ENCODE data around the gene PLEKHF1. TPM values are rescaled to one million over a fixed set of nuclear protein-coding genes. Genes with fewer than 3 reads are reported as not detected.

Gene PLEKHF1
- total and polyA plus RNA-seq, 2 of the 8 experiments (the other 6 are each of a cell fraction or from before 2014, with no cell fraction given), result 11.1 to 18.4 TPM

DNA sequence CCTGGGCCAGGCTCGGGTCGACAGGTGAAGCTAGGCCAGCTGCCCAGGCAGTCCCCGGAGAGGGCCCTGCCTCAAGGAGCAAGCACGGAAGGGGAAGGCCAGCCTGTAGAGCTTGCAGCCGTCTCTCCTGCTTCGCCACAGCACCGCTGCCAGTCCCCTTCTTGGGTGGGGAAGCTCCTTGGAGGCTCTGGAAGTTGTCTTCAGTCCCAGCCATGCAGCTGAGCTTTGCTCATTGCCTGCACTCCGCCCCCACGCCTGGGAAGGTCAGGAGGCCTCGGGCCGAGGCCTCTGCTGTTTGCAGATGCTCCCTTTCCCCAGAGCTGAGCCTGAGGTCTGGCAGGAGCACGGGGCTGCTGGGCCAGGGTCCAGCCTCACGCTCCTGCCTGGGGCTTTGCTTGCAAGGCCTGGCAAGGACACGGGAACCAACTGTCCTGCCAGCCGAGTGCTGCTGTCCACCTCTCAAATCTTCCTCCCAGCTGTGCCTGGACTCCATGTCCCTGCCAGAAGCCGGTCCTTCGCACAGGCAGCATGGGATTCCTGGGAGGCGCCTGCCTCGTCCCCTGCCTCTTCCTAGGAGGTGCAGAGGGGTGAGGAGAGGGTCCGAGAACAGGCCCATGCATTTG, 13.3 kb downstream of the PLEKHF1 start:
- Histone ChIP-seq H4K20me1 (replicated peaks in 1 of 2; ENCODE audit: control insufficient read depth in 1 of 2, insufficient read depth in 2 of 2, low read length in 2 of 2) (peaks cover 0 to 5% of the 10 kb centered on the region in 2 experiments), H2BK12ac (ENCODE audit: low read depth, low read length) (no peak overlapping the region), H2BK20ac (ENCODE audit: low read length) (no peak overlapping the region), H3K56ac (replicated peaks; ENCODE audit: insufficient read length, low read depth, low read length) (no peak overlapping the region), H3K14ac (ENCODE audit: insufficient read length) (no peak overlapping the region), H2BK120ac (replicated peaks; ENCODE audit: low read depth, low read length) (no peak overlapping the region), H3K4me1 (replicated peaks in 1 of 4; ENCODE audit: control insufficient read depth in 3 of 4, insufficient read depth in 4 of 4, low read length in 3 of 4) (peaks cover 0 to 4% (median 0%) of the 10 kb centered on the region in 4 experiments; a peak in 2 of 7 replicates), H3K27me3 (replicated peaks in 1 of 4; ENCODE audit: control insufficient read depth in 3 of 4, extremely low read depth in 1 of 4, insufficient read depth in 3 of 4, low read length in 3 of 4) (no peaks in the 10 kb centered on the region), H3K18ac (ENCODE audit: extremely low read depth, low read length) (no peak overlapping the region), H3K4me3 (ENCODE audit: extremely low read depth in 1 of 4, insufficient read depth in 2 of 4, low read depth in 3 of 4, low read length in 4 of 4) (no peak overlapping the region), H2AK5ac (ENCODE audit: low read depth, low read length) (no peak overlapping the region), H3K4me2 (ENCODE audit: insufficient read depth in 1 of 2, low read depth in 2 of 2, low read length in 2 of 2) (no peak overlapping the region), H3K27ac (ENCODE audit: low read depth, low read length) (no peak overlapping the region), H2BK15ac (ENCODE audit: low read length) (no peak overlapping the region), H4K8ac (ENCODE audit: extremely low read depth, insufficient read depth, low read length) (no peak overlapping the region), H3K79me1 (ENCODE audit: low read depth, low read length) (0 out of 2 replicates have a peak, but pooled peaks cover under 1% of the 10 kb centered on the region), H3K79me2 (ENCODE audit: control insufficient read depth in 1 of 2, insufficient read depth in 2 of 2, low read length in 2 of 2) (no peaks in the 10 kb centered on the region), H3K9me3 (ENCODE audit: insufficient read depth in 2 of 2, low read depth in 1 of 2, low read length in 1 of 2) (no peaks in the 10 kb centered on the region), H3K23me2 (ENCODE audit: low read depth, low read length) (no peaks in the 10 kb centered on the region), H3K36me3 (ENCODE audit: control insufficient read depth in 2 of 4, insufficient read depth in 4 of 4, low read length in 3 of 4) (peaks cover 0 to 16% (median 3%) of the 10 kb centered on the region in 4 experiments; a peak in 5 of 8 replicates), H3K9ac (replicated peaks in 1 of 4; ENCODE audit: extremely low read depth in 1 of 4, low read depth in 3 of 4, low read length in 3 of 4) (no peak overlapping the region), H2BK5ac (ENCODE audit: low read depth, low read length) (no peak overlapping the region), H4K5ac (ENCODE audit: insufficient read length, low read depth, low read length) (no peak overlapping the region), H3K4ac (replicated peaks; ENCODE audit: insufficient read length, low read depth, low read length) (no peak overlapping the region), H4K91ac (replicated peaks; ENCODE audit: insufficient read length, low read length) (no peak overlapping the region), H2AFZ (ENCODE audit: low read length) (no peak overlapping the region), H3K23ac (ENCODE audit: insufficient read length) (no peak overlapping the region)
- CTCF ChIA-PET (ENCODE audit: partially characterized antibody), result interaction anchor here (0.9 to 2.6 kb wide), 8 partner anchors 10 to 95 kb away, joined by 3 to 18 read pairs (median 5); partner anchors contain the start of gene C19orf12
- 87% methylated on average over 16 of the region's 20 CpGs; no CpG with 5 or more reads in 1 of the 2 experiments for WGBS, 2 experiments (ENCODE audit: extremely low coverage in 1 of 2, insufficient coverage in 1 of 2, insufficient read length in 1 of 2, insufficient replicate concordance in 2 of 2, low coverage in 1 of 2, low lambda C conversion rate in 2 of 2, missing lambda C conversion rate in 1 of 2)
- DNase-seq (ENCODE audit: low read depth in 1 of 2, low spot score in 2 of 2) (no peak), FAIRE-seq (no peak)
- POLR2A ChIA-PET (ENCODE audit: partially characterized antibody), result interaction anchor here (0.7 to 2.3 kb wide), 3 partner anchors 12 to 73 kb away, joined by 3 to 9 read pairs (median 3); partner anchors contain the start of gene POP4
- TF ChIP-seq CEBPB (IDR thresholded peaks at IDR 0.05; ENCODE audit: low read depth, low read length) (no peak), ASH2L (IDR thresholded peaks at IDR 0.05; ENCODE audit: low read length) (no peak), YY1 (IDR thresholded peaks at IDR 0.05; ENCODE audit: low read depth, low read length) (no peak), SIN3A (conservative IDR thresholded peaks at IDR 0.05 in 1 of 2, IDR thresholded peaks at IDR 0.05 in 1 of 2; ENCODE audit: low read depth in 1 of 2, low read length in 2 of 2) (no peak), FOSL1 (IDR thresholded peaks at IDR 0.05; ENCODE audit: insufficient read depth, low read depth, low read length) (no peak), KDM1A (IDR thresholded peaks at IDR 0.05; ENCODE audit: borderline replicate concordance, low read length) (no peak), TEAD4 (IDR thresholded peaks at IDR 0.05; ENCODE audit: low read depth, low read length) (no peak), EP300 (IDR thresholded peaks at IDR 0.05; ENCODE audit: borderline replicate concordance in 1 of 2, low read depth in 2 of 2, low read length in 2 of 2) (no peak), SP2 (IDR thresholded peaks at IDR 0.05; ENCODE audit: low read length) (no peak), KDM4A (IDR thresholded peaks at IDR 0.05; ENCODE audit: low read depth, low read length, severe bottlenecking) (no peak), CHD2 (IDR thresholded peaks at IDR 0.05; ENCODE audit: low read length) (no peak), SIRT6 (IDR thresholded peaks at IDR 0.05; ENCODE audit: low read length) (no peak), NRF1 (IDR thresholded peaks at IDR 0.05; ENCODE audit: low read depth, low read length) (no peak)

All from H1 (cell line).